DOHH2 (cell line): ENCODE data around the gene IL22RA1.

Experiments
- H3F3A ChIP-seq: fragments of 200-600 bp; sonication (generic), shearing (Covaris generic); 2 replicates; pipeline ENCODE4 v1.6.0; 2016; ENCODE audit warnings: antibody characterized with exemption, mild to moderate bottlenecking; ENCODE audit not compliant: control insufficient read depth, insufficient read depth
- H3K27ac ChIP-seq: fragments of 200-600 bp; sonication (generic); 2 replicates; pipeline ENCODE4 v1.5.1; 2014; ENCODE audit warnings: low read depth, mild to moderate bottlenecking, low read length, moderate library complexity
- H3K27me3 ChIP-seq: fragments of 200-600 bp; sonication (generic); 2 replicates; pipeline ENCODE4 v1.6.1; 2014; ENCODE audit warnings: mild to moderate bottlenecking, low read length, mixed read lengths; ENCODE audit not compliant: control insufficient read depth
- H3K36me3 ChIP-seq: fragments of 200-600 bp; sonication (generic); 2 replicates; pipeline ENCODE4 v1.6.1; 2014; ENCODE audit warnings: mild to moderate bottlenecking, low read length, moderate library complexity, mixed read lengths; ENCODE audit not compliant: control insufficient read depth
- H3K4me1 ChIP-seq: fragments of 200-600 bp; sonication (generic); 2 replicates; pipeline ENCODE4 v1.6.1; 2014; ENCODE audit warnings: mild to moderate bottlenecking, low read length, mixed read lengths; ENCODE audit not compliant: control insufficient read depth
- H3K4me2 ChIP-seq: fragments of 200-600 bp; sonication (generic); 2 replicates; pipeline ENCODE4 v1.6.0; 2014; ENCODE audit warnings: mild to moderate bottlenecking, low read length, moderate library complexity
- H3K4me3 ChIP-seq: fragments of 200-600 bp; sonication (generic); 2 replicates; pipeline ENCODE4 v1.5.1; 2014; ENCODE audit warnings: mild to moderate bottlenecking, low read length, mixed read lengths
- H3K79me2 ChIP-seq: fragments of 200-600 bp; sonication (generic); 2 replicates; pipeline ENCODE4 v1.6.1; 2014; ENCODE audit warnings: mild to moderate bottlenecking, low read length, mixed read lengths; ENCODE audit not compliant: control insufficient read depth
- H3K9me2 ChIP-seq: fragments of 200-600 bp; sonication (generic); replicated peaks from 2 replicates; pipeline ENCODE4 v1.6.1; 2014; ENCODE audit warnings: mild to moderate bottlenecking, low read length, mixed read lengths; ENCODE audit not compliant: control insufficient read depth
- H3K9me3 ChIP-seq: fragments of 200-600 bp; sonication (generic); 2 replicates; pipeline ENCODE4 v1.6.1; 2014; ENCODE audit warnings: antibody characterized with exemption, low read length, mixed read lengths; ENCODE audit not compliant: control insufficient read depth, insufficient read depth
- H4K20me1 ChIP-seq: fragments of 200-600 bp; sonication (generic); 2 replicates; pipeline ENCODE4 v1.6.0; 2014; ENCODE audit warnings: low read depth, mild to moderate bottlenecking, antibody characterized with exemption, low read length, moderate library complexity; ENCODE audit not compliant: control insufficient read depth, insufficient read depth
- EZH2phosphoT487 ChIP-seq: fragments of 200-600 bp; sonication (generic); IDR thresholded peaks from 2 replicates; pipeline ENCODE4 v1.6.1; 2017; ENCODE audit warnings: borderline replicate concordance, mild to moderate bottlenecking, antibody characterized with exemption, low read length, moderate library complexity, mixed read lengths
- TF ChIP-seq, protein P1 (sequence below): fragments of 200-600 bp; sonication (generic); IDR thresholded peaks from one replicate; pipeline ENCODE4 v1.5.1; 2014; ENCODE audit warnings: antibody characterized with exemption, mild to moderate bottlenecking, low read depth, low read length; ENCODE audit not compliant: poor library complexity, severe bottlenecking

The IL22RA1 gene

DNA sequence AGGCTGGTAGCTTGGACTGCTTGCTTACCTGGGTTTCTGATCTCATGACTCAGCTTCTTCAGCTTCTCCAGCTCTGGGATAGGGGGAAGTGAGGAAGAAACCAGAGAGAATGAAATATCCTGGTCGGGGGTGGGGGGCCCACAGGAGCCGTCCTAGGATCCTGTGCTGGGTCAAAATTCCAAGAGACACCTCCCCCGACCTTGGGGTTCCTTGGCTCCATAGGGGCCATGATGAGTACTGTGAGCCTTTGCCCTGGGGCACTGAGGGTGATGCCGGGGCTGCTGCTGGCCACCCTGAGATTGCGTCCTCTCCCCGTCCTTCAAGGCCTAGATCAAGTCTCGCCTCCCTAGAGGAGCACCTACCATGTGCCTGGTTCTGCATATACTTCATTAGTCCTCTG is 71.0 kb downstream of the IL22RA1 start:
- TF ChIP-seq, protein P1, sequence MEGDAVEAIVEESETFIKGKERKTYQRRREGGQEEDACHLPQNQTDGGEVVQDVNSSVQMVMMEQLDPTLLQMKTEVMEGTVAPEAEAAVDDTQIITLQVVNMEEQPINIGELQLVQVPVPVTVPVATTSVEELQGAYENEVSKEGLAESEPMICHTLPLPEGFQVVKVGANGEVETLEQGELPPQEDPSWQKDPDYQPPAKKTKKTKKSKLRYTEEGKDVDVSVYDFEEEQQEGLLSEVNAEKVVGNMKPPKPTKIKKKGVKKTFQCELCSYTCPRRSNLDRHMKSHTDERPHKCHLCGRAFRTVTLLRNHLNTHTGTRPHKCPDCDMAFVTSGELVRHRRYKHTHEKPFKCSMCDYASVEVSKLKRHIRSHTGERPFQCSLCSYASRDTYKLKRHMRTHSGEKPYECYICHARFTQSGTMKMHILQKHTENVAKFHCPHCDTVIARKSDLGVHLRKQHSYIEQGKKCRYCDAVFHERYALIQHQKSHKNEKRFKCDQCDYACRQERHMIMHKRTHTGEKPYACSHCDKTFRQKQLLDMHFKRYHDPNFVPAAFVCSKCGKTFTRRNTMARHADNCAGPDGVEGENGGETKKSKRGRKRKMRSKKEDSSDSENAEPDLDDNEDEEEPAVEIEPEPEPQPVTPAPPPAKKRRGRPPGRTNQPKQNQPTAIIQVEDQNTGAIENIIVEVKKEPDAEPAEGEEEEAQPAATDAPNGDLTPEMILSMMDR = no peak
- TF ChIP-seq EZH2phosphoT487 = no peak
- no peaks in the 10 kb centered on the region for H3F3A ChIP-seq
- H3K9me2 ChIP-seq = no peaks in the 10 kb centered on the region
- H4K20me1 ChIP-seq = no peaks in the 10 kb centered on the region
- peaks cover 11% of the 10 kb centered on the region for H3K4me1 ChIP-seq
- no peaks in the 10 kb centered on the region for H3K36me3 ChIP-seq
- H3K4me2 ChIP-seq = no peak overlapping the region
- H3K9me3 ChIP-seq = no peaks in the 10 kb centered on the region
- H3K4me3 ChIP-seq = no peak overlapping the region
- peaks cover 8% of the 10 kb centered on the region for H3K27me3 ChIP-seq
- no peaks in the 10 kb centered on the region for H3K79me2 ChIP-seq
- H3K27ac ChIP-seq = no peak overlapping the region

DNA sequence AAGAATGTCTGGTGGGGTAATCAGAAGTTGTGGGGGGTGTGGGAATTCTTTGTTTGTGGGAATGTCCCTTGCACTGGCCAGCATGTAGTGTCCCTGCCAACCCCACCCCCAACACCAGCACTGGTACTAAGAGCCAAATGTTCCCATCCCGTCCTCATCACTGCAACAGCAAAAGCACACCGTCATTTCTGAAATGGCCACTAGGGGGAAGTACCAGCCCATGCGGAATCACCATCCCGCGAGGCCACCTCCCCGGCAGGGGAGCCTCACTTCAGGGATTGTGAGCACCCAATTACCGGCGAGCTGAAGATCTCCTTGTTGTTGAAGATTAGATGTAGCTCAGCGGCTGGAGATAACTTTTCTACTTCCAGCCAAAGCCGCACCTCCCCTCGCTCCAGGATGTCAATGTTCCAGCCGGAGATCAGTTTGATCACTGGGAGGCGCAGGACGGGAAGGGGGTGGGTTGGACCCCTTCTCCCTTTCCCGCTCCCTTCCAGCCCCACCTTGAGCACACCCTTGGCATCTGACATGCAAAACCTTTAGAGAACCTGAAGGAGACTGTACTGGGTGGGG is 72.0 kb downstream of the IL22RA1 start:
- Histone ChIP-seq H3K4me3 (peak overlapping the region; percentile 35; the same call in 1 of the 2 replicates), H3K4me2 (peak overlapping the region; percentile 52)

DNA sequence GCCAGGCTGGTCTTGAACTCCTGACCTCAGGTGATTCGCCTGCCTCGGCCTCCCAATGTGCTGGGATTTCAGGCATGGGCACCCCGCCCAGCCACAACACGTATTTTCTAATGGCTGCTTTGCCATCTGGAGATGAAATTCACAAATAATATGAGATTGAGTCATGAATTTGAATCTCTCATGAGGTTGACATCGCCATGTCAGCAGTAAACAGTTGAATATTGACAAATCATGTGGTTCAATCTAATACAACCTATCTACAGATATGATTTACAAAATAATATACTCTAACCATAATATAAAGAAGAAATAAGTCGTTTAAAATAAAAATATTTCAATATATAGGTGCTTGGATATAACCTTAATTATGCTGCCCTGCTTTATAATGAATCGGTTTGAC is 73.1 kb downstream of the IL22RA1 start:
- Histone ChIP-seq H3K79me2 (no peaks in the 10 kb centered on the region), H3K4me1 (peaks cover 11% of the 10 kb centered on the region), H3F3A (no peaks in the 10 kb centered on the region), H3K9me2 (no peaks in the 10 kb centered on the region), H4K20me1 (no peaks in the 10 kb centered on the region), H3K4me3 (no peak overlapping the region), H3K27ac (no peak overlapping the region), H3K27me3 (peaks cover 8% of the 10 kb centered on the region), H3K9me3 (no peaks in the 10 kb centered on the region), H3K36me3 (no peaks in the 10 kb centered on the region), H3K4me2 (no peak overlapping the region)
- TF ChIP-seq EZH2phosphoT487 = no peak
- TF ChIP-seq, protein P1 = no peak

More for the DNA sequence above, 72.0 kb downstream of the IL22RA1 start:
- H3K27ac ChIP-seq = no peak overlapping the region
- H3K9me3 ChIP-seq = no peaks in the 10 kb centered on the region
- TF ChIP-seq, protein P1 = peak; percentile 93
- TF ChIP-seq EZH2phosphoT487 = 0 out of 2 replicates have a peak, but pooled peaks have one; percentile 41
- no peaks in the 10 kb centered on the region for H3K36me3 ChIP-seq
- peaks cover 11% of the 10 kb centered on the region for H3K4me1 ChIP-seq
- no peaks in the 10 kb centered on the region for H3F3A ChIP-seq
- H4K20me1 ChIP-seq = no peaks in the 10 kb centered on the region
- H3K27me3 ChIP-seq = peaks cover 8% of the 10 kb centered on the region
- H3K9me2 ChIP-seq = no peaks in the 10 kb centered on the region
- no peaks in the 10 kb centered on the region for H3K79me2 ChIP-seq
